HG02571 (cell line): ENCODE data around the gene RIPK4.

Experiments used
- ATAC-seq: cut with Tn5 transposase; IDR thresholded peaks from one replicate; pipeline ENCODE4 v1.9.1; 2021; ENCODE audit warnings: mild to moderate bottlenecking, moderate library complexity; ENCODE audit not compliant: unreplicated experiment

The RIPK4 gene

GRCh38 chr21:41766883-41767605, at the start of gene RIPK4:
TSS of gene RIPK4 (minus strand) at chr21:41767052. CDS start at chr21:41767041, 11 bp downstream.
- no peak for ATAC-seq

- ATAC-seq = no peak
These were observed 49.1 kb upstream of the RIPK4 start for GRCh38 chr21:41815652-41816582.

- no peak for ATAC-seq
These were observed 46.4 kb upstream of the RIPK4 start for GRCh38 chr21:41813226-41813625.

GRCh38 chr21:41812679-41813078, 45.8 kb upstream of the RIPK4 start:
- ATAC-seq = no peak

DNA sequence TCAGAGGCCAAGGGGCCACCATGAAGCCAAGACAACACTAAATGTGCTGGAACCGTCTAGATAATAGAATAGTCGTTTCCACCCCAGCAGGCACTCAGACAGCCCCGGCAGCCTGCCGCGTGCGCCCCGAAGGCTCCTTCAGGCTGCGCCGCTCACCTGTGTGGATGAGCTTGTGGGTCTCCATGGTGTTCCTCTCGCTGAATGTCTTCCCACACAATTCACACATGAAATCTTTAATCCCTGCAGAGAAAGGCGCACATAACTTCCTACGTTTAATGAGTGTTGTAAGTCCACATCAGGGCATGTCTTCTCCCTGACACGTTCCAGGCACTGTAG, 43.7 kb upstream of the RIPK4 start:
- ATAC-seq = no peak

GRCh38 chr21:41809891-41810596, 43.2 kb upstream of the RIPK4 start:
- no peak for ATAC-seq

DNA sequence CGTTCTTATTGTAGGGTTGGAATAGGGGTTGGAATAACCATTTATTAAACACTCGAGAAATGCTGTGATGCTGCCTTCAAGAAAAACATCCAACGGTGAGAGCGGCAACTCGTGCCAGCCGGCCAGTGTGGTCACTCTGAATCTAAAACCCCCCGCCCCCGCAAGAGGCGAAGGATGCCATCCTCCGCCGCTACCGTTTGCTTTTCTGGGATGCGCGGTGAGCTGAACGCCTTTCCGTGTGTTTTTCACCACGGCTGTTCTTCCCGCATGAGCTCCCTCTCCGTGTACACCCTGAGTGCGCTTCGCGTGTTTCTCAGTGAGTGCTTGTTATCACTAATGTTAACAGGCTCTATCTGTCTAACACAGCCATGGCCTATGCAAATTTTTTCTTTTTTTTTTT, 42.0 kb upstream of the RIPK4 start:
- ATAC-seq = no peak

- ATAC-seq = no peak
These were observed 41.2 kb upstream of the RIPK4 start for GRCh38 chr21:41808094-41808493.

- no peak for ATAC-seq
These were observed 39.9 kb upstream of the RIPK4 start for GRCh38 chr21:41806773-41807172.

GRCh38 chr21:41805643-41806042, 38.8 kb upstream of the RIPK4 start:
- no peak for ATAC-seq

DNA sequence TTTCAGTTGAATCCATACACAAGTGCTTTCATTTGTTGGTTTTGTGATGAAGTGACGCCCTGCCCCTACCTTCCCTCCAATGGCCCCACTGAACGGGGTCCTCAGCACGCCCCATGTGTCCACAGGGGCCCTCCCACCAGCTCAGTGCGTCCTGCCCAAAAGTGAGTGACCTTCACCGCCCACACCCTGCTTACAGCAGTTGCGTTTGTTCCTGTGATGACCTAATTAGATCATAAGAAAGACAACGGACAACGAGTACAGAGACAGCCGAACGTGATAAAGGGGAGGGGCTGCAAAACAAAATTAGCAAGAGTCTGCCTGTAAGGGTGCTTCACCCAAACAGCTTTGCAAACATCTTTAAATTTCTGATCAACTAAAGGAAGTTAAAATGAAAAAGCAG, 38.2 kb upstream of the RIPK4 start:
- no peak for ATAC-seq

DNA sequence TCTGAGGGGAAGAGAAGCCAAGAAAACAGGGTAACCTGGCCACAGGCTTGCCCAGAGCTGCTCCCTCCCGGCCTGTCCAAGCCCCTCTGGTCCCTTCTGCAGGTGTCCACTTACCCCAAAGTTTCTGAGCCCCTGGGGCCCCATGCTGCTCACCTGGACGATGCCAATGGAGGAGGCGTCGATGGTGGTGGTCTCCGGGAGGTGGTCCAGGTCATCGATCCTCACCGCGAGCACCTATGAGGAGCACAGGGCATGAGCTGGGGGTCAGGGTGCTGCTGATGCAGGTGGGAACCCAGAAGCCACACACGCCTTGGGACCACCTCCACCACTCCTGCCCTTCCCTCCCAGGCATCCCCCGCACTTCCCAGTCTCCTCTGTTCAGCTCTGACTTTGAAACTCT, 37.5 kb upstream of the RIPK4 start:
- ATAC-seq = no peak

DNA sequence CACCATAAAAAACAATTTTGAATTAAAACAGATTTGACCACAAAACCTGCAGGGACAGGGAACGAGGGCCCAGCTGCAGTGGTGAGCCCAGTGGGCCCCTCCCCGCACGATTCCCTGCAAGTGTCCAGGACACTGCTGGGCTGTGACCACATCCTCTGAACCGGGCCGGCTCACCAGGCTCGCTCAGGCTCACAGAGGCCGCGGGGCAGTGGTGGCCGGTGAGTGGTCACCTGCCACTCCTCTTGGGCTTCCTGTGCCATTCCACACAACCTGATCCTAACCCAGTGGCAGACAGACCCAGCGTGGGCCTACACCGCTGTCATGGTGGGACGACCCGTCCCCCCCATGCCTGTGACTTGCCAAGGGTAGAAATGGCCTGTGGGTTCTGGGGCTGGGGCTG, 36.5 kb upstream of the RIPK4 start:
- no peak for ATAC-seq

DNA sequence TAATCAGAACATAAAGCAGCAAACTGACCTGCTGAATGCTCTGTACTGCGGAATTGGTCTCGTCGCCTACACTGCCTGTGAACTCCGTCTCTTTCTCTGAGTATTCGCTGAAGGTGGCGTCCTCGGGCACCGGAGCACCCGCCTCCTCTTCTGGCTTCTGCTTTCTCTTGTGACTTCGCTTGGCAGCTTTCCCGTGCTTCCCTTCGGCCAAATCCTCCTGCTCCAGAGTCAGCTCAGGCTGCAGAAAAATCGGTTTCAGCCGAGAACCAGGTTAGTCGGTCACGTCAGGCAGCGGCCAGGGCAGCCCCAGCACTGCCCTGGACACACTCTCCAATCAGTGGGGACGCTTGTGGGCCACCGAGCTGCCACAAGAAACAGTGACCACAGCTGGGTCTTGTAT, 35.8 kb upstream of the RIPK4 start:
- ATAC-seq = no peak

DNA sequence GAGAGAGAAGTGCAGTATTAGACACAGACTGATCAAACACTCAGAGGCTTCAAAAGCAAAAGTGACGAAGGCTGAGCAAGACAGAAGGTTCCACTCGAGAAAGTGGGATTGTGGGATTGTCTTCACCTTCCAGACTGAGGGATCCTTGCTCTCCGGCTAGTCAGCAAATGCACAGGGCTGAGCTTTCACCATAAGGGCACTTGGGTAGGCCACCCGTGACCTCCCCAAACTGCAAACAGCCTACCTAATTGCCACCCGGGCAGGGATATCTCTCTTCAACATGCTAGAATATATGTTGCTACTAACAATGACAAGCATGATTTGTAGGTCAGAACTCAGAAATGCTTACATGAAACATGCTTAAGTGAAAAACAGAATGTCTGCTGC, 35.3 kb upstream of the RIPK4 start:
- ATAC-seq = no peak

- ATAC-seq = no peak
These were observed 34.7 kb upstream of the RIPK4 start for GRCh38 chr21:41801321-41802197.

- no peak for ATAC-seq
These were observed 33.8 kb upstream of the RIPK4 start for GRCh38 chr21:41800425-41801320.

- ATAC-seq = no peak
These were observed 32.9 kb upstream of the RIPK4 start for GRCh38 chr21:41799763-41800162.

DNA sequence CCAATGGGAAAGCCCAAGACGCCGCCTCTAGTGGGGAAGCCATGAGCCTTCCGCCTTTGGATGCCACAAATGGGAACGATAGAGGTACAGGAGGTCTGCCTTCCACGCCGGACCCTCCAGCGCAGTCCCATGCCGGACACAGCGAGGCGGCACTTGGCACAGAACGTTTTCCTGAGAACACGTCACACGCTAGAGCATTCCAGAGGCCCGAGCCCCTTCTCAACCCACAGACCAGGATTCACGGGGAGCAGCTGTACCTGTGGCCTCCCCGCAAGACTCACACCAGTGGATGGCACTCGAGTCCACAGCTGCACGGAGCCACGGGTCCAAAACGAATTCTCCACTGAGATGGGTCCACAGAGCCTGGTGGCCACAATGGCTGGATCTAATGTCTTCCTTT, 31.5 kb upstream of the RIPK4 start:
- ATAC-seq = no peak
